Neuronal stem cell (in vitro differentiated cells): ENCODE measurements around the gene TAMALIN.

ENCODE experiments used
- DNase-seq: peaks from one replicate; pipeline ENCODE4 v3.0.0-alpha.2; 2013; ENCODE audit warnings: low spot score
- H2AFZ ChIP-seq: one replicate; pipeline ENCODE4 v1.6.1; 2013; ENCODE audit warnings: mild to moderate bottlenecking, low read length, inconsistent platforms
- H2AK5ac ChIP-seq: 2 replicates; pipeline ENCODE4 v1.6.1; 2013; ENCODE audit warnings: low read depth, mild to moderate bottlenecking, inconsistent platforms, low read length, moderate library complexity, mixed read lengths
- H2BK120ac ChIP-seq: 2 replicates; pipeline ENCODE4 v1.6.1; 2013; ENCODE audit warnings: low read depth, mild to moderate bottlenecking, inconsistent platforms, low read length, moderate library complexity, mixed read lengths
- H2BK12ac ChIP-seq: one replicate; pipeline ENCODE4 v1.6.1; 2013; ENCODE audit warnings: low read length, inconsistent platforms
- H2BK15ac ChIP-seq: 2 replicates; pipeline ENCODE4 v1.6.1; 2013; ENCODE audit warnings: mild to moderate bottlenecking, low read length, inconsistent platforms, mixed read lengths
- H2BK5ac ChIP-seq: one replicate; pipeline ENCODE4 v1.6.1; 2013; ENCODE audit warnings: inconsistent platforms, mild to moderate bottlenecking, low read length, moderate library complexity
- H3K14ac ChIP-seq: one replicate; pipeline ENCODE4 v1.6.1; 2013; ENCODE audit warnings: low read length, inconsistent platforms
- H3K18ac ChIP-seq: 2 replicates; pipeline ENCODE4 v1.6.1; 2013; ENCODE audit warnings: low read length, inconsistent platforms
- H3K23ac ChIP-seq: 2 replicates; pipeline ENCODE4 v1.6.1; 2013; ENCODE audit warnings: low read depth, mild to moderate bottlenecking, mixed read lengths, low read length, inconsistent platforms; ENCODE audit not compliant: poor library complexity
- H3K27ac ChIP-seq: replicated peaks from 3 replicates; pipeline ENCODE4 v1.5.1; 2013; ENCODE audit warnings: low read length, inconsistent platforms
- H3K27me3 ChIP-seq, 3 experiments: 2 replicates each; pipeline ENCODE4 v1.6.1; 2013; ENCODE audit warnings: low read length in 3 of 3, mild to moderate bottlenecking in 2 of 3, inconsistent platforms in 1 of 3, low read depth in 1 of 3, mixed read lengths in 1 of 3, moderate library complexity in 1 of 3; ENCODE audit not compliant: control insufficient read depth in 3 of 3, insufficient read depth in 3 of 3
- H3K36me3 ChIP-seq, 2 donors: replicated peaks in 1 of 2; 2 replicates each; pipeline ENCODE4 v1.6.1; 2013; ENCODE audit warnings: low read length in 2 of 2; ENCODE audit not compliant: control insufficient read depth in 2 of 2, insufficient read depth in 2 of 2
- H3K4ac ChIP-seq: 2 replicates; pipeline ENCODE4 v1.6.1; 2013; ENCODE audit warnings: inconsistent platforms, mild to moderate bottlenecking, low read length, moderate library complexity
- H3K4me1 ChIP-seq, 2 donors: 1 replicate in 1 of 2; 2 replicates in 1 of 2; pipeline ENCODE4 v1.6.1; 2013; ENCODE audit warnings: low read length in 2 of 2, low read depth in 1 of 2; ENCODE audit not compliant: control insufficient read depth in 2 of 2, insufficient read depth in 1 of 2
- H3K4me2 ChIP-seq: one replicate; pipeline ENCODE4 v1.6.1; 2013; ENCODE audit warnings: mild to moderate bottlenecking, low read length, inconsistent platforms; ENCODE audit not compliant: insufficient read depth, poor library complexity, severe bottlenecking
- H3K4me3 ChIP-seq, 2 donors: 2 replicates each; pipeline ENCODE4 v1.5.1; 2013; ENCODE audit warnings: low read length in 2 of 2, mild to moderate bottlenecking in 2 of 2, inconsistent platforms in 1 of 2, moderate library complexity in 1 of 2
- H3K79me1 ChIP-seq: one replicate; pipeline ENCODE4 v1.6.1; 2013; ENCODE audit warnings: low read depth, mild to moderate bottlenecking, inconsistent platforms, low read length, moderate library complexity
- H3K9ac ChIP-seq: one replicate; pipeline ENCODE4 v1.6.1; 2013; ENCODE audit warnings: mild to moderate bottlenecking, low read depth, low read length, inconsistent platforms; ENCODE audit not compliant: poor library complexity
- H3K9me3 ChIP-seq, 2 donors: replicated peaks in 1 of 2; 2 replicates each; pipeline versions ENCODE3 to v1.6.1; 2013; ENCODE audit warnings: low read length in 2 of 2, mild to moderate bottlenecking in 2 of 2, inconsistent platforms in 1 of 2, low read depth in 1 of 2, mixed read lengths in 1 of 2, moderate library complexity in 1 of 2; ENCODE audit not compliant: control insufficient read depth in 2 of 2, insufficient read depth in 1 of 2
- H4K8ac ChIP-seq: one replicate; pipeline ENCODE4 v1.6.1; 2013; ENCODE audit warnings: low read depth, mild to moderate bottlenecking, inconsistent platforms, low read length, moderate library complexity
- H4K91ac ChIP-seq: one replicate; pipeline ENCODE4 v1.6.1; 2013; ENCODE audit warnings: low read length, low read depth, mild to moderate bottlenecking, inconsistent platforms; ENCODE audit not compliant: poor library complexity
- WGBS, 2 donors: extraction: QIAGEN DNeasy Blood & Tissue Kit; methylation state at CpG; one replicate each; pipeline ENCODE4 v1.1.7; 2013; ENCODE audit warnings: missing lambda C conversion rate in 2 of 2, mixed read lengths in 1 of 2; ENCODE audit not compliant: insufficient read length in 2 of 2, insufficient replicate concordance in 1 of 2; ENCODE audit errors: extremely low coverage in 2 of 2; 5-methylcytosine and 5-hydroxymethylcytosine counted together

TAMALIN gene

DNA sequence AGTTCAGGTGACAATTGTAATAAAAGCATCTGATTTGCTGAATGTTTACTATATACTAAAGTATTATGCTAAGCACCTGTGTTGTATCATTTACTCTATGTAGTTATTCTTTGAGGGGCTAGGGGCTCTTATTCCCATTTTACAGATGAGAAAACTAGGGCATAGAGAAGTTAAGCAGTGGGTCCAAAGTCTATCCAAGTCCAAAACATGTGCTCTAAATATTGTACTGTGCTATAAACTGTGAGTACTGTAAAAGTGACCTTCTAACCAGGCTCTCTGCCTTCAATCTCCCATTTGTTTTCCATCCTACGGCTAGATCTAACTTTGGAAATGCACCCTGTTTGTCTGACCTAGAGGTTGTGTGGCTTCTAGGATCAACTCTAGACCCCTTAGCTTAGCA lies 46.3 kb upstream of the TAMALIN start:
- no peak overlapping the region for H4K8ac ChIP-seq
- DNase-seq, result no peak

DNA sequence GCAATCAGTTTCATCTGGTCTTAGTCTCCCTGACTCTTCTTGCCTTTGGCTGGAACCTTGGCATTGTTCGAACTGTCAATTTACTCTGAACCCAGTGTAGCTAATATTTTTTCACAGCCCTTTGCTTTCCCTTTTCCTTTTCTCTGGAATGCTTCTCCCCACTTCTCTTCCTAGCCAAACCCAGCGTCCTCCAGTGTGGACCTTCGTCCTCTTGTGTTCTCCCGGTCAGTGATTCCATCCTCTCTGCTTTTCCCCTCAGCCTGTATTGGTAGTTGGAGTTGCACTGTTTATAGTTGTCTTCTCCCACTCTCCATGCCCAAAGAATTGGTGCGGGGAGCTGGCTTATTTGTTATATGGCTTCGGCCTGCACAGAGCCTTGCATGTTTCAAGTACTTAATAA lies 45.9 kb upstream of the TAMALIN start:
- no CpG with 5 or more reads among the region's 6 CpGs for WGBS, 2 donors
- Histone ChIP-seq H3K14ac (no peak overlapping the region), H2BK12ac (no peak overlapping the region), H3K4ac (no peak overlapping the region), H3K9ac (no peak overlapping the region), H3K4me2 (no peak overlapping the region), H2BK15ac (no peak overlapping the region), H4K8ac (no peak overlapping the region), H3K9me3 (peaks cover 0 to 32% of the 10 kb centered on the region in 2 donors), H3K36me3 (peaks cover 1 to 86% of the 10 kb centered on the region in 2 donors), H2AFZ (no peak overlapping the region), H3K4me3 (no peak overlapping the region), H3K23ac (no peak overlapping the region), H4K91ac (no peak overlapping the region), H3K27me3 (no peaks in the 10 kb centered on the region), H3K79me1 (peaks cover 8% of the 10 kb centered on the region), H2AK5ac (no peak overlapping the region), H3K4me1 (no peaks in the 10 kb centered on the region), H2BK5ac (no peak overlapping the region), H3K18ac (no peak overlapping the region), H3K27ac (no peak overlapping the region), H2BK120ac (no peak overlapping the region)
- DNase-seq, result no peak

More for the DNA sequence above, 46.3 kb upstream of the TAMALIN start:
- Histone ChIP-seq H2BK15ac (no peak overlapping the region), H3K79me1 (peaks cover 8% of the 10 kb centered on the region), H3K14ac (no peak overlapping the region), H3K4me3 (no peak overlapping the region), H3K27me3 (no peaks in the 10 kb centered on the region), H3K9me3 (peaks cover 0 to 29% of the 10 kb centered on the region in 2 donors), H2BK12ac (no peak overlapping the region), H3K36me3 (peaks cover 1 to 86% of the 10 kb centered on the region in 2 donors), H3K4me1 (no peaks in the 10 kb centered on the region), H2BK120ac (no peak overlapping the region), H3K4me2 (no peak overlapping the region), H3K18ac (no peak overlapping the region), H3K9ac (no peak overlapping the region), H3K23ac (no peak overlapping the region), H2AK5ac (no peak overlapping the region), H2BK5ac (no peak overlapping the region), H3K4ac (no peak overlapping the region), H4K91ac (no peak overlapping the region), H3K27ac (no peak overlapping the region), H2AFZ (no peak overlapping the region)
- WGBS, 2 donors, result no CpG with 5 or more reads among the region's 1 CpG

- no peak for DNase-seq
- WGBS, 2 donors, result no CpG with 5 or more reads among the region's 1 CpG
These were observed 44.9 kb upstream of the TAMALIN start for GRCh38 chr12:51961834-51962233.

DNA sequence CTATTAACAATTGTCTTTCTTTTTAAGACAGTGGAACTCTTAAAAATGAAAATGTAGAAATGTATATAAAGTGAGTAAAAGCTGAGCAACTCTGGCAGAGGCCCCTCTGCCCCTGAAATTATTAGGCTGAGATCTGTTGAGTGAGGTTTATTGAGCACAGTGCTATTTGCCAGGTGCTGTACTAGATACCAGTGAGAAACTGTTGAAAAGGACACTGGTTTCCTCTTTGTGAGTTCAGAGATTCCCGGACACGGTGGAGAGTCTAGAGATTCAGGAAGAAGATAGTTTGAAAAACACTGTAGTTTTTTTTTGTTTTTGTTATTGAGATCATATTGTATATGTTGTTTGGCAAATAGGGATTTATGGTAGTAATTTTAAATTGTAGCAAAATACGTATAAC lies 44.0 kb upstream of the TAMALIN start:
- Histone ChIP-seq H3K27ac (no peak overlapping the region), H2BK15ac (no peak overlapping the region), H4K91ac (no peak overlapping the region), H3K18ac (no peak overlapping the region), H3K4ac (no peak overlapping the region), H3K4me1 (no peaks in the 10 kb centered on the region), H3K79me1 (peaks cover 6% of the 10 kb centered on the region), H2BK5ac (no peak overlapping the region), H3K4me2 (no peak overlapping the region), H3K23ac (no peak overlapping the region), H3K4me3 (no peak overlapping the region), H3K9ac (no peak overlapping the region), H4K8ac (no peak overlapping the region), H2BK12ac (no peak overlapping the region), H2AFZ (no peak overlapping the region), H2AK5ac (no peak overlapping the region), H2BK120ac (no peak overlapping the region), H3K36me3 (peaks cover 1 to 75% of the 10 kb centered on the region in 2 donors), H3K14ac (no peak overlapping the region), H3K9me3 (peaks cover 0 to 30% of the 10 kb centered on the region in 2 donors), H3K27me3 (no peaks in the 10 kb centered on the region)
- no peak for DNase-seq
- no CpG with 5 or more reads among the region's 3 CpGs for WGBS, 2 donors

More at GRCh38 chr12:51961834-51962233, 44.9 kb upstream of the TAMALIN start:
- Histone ChIP-seq H3K9ac (no peak overlapping the region), H4K91ac (no peak overlapping the region), H3K4ac (no peak overlapping the region), H3K18ac (no peak overlapping the region), H2AK5ac (no peak overlapping the region), H3K27ac (no peak overlapping the region), H3K4me1 (no peaks in the 10 kb centered on the region), H2BK120ac (no peak overlapping the region), H4K8ac (no peak overlapping the region), H3K79me1 (peaks cover 8% of the 10 kb centered on the region), H3K23ac (no peak overlapping the region), H3K4me3 (no peak overlapping the region), H2BK12ac (no peak overlapping the region), H2BK5ac (no peak overlapping the region), H3K27me3 (no peaks in the 10 kb centered on the region), H3K14ac (no peak overlapping the region), H3K4me2 (no peak overlapping the region), H2BK15ac (no peak overlapping the region), H2AFZ (no peak overlapping the region), H3K36me3 (peaks cover 1 to 83% of the 10 kb centered on the region in 2 donors), H3K9me3 (peaks cover 0 to 30% of the 10 kb centered on the region in 2 donors)
